HEK293 (cell line): ENCODE results near the gene TEX261.

Source experiments
- CTCF ChIA-PET: fragments of 350-600 bp; formaldehyde crosslinking; extraction: SDS; loops from one replicate; lab custom pipeline; 2021; ENCODE audit warnings: antibody characterized with exemption; lab: Yijun Ruan, JAX
- POLR2A ChIA-PET: fragments of 300-600 bp; formaldehyde crosslinking; extraction: SDS; loops from one replicate; lab custom pipeline; 2020; ENCODE audit warnings: antibody characterized with exemption, inconsistent platforms; lab: Yijun Ruan, JAX
- H3K27ac ChIP-seq: fragments of 200-500 bp; sonication (Bioruptor generic); 2 replicates; pipeline ENCODE4 v1.5.1; 2014; ENCODE audit warnings: low read depth, low read length, control low read depth, inconsistent platforms; ENCODE audit errors: extremely low read depth
- H3K36me3 ChIP-seq, 2 experiments: fragments of 200-500 bp in 1 of 2; sonication (Bioruptor generic) in 1 of 2; 1 replicate in 1 of 2; 2 replicates in 1 of 2; pipeline ENCODE4 v1.5.1; 2014 to 2017; ENCODE audit warnings: inconsistent platforms in 2 of 2, low read length in 2 of 2; ENCODE audit not compliant: control insufficient read depth in 2 of 2, insufficient read depth in 1 of 2
- H3K4me1 ChIP-seq: fragments of 200-500 bp; sonication (Bioruptor generic); 2 replicates; pipeline ENCODE4 v1.5.1; 2014; ENCODE audit warnings: mild to moderate bottlenecking, low read length, inconsistent platforms; ENCODE audit not compliant: control insufficient read depth, insufficient read depth
- H3K4me3 ChIP-seq: 2 replicates; pipeline ENCODE4 v1.5.1; 2011; ENCODE audit warnings: low read depth, mild to moderate bottlenecking, control low read depth, low read length, moderate library complexity
- H3K9me3 ChIP-seq: fragments of 200-500 bp; sonication (Bioruptor generic); 2 replicates; pipeline ENCODE4 v1.5.1; 2014; ENCODE audit warnings: low read depth, low read length, inconsistent platforms; ENCODE audit not compliant: control insufficient read depth, insufficient read depth
- BCL11A ChIP-seq: fragments of 450-650 bp; formaldehyde crosslinking; IDR thresholded peaks from 2 replicates; pipeline ENCODE4 v1.5.1; 2016; ENCODE audit warnings: low read depth, missing biosample characterization, missing genetic modification characterization
- EGR2 ChIP-seq: fragments of 450-650 bp; formaldehyde crosslinking; IDR thresholded peaks from 2 replicates; pipeline ENCODE4 v1.5.1; 2016; ENCODE audit warnings: low read depth, missing biosample characterization, missing genetic modification characterization
- GLIS1 ChIP-seq: fragments of 450-650 bp; formaldehyde crosslinking; IDR thresholded peaks from 2 replicates; pipeline ENCODE4 v1.5.1; 2016; ENCODE audit warnings: missing biosample characterization, missing genetic modification characterization
- ZBTB1 ChIP-seq: fragments of 450-650 bp; formaldehyde crosslinking; IDR thresholded peaks from 2 replicates; pipeline ENCODE4 v1.5.1; 2016; ENCODE audit warnings: missing biosample characterization, missing genetic modification characterization
- ZBTB17 ChIP-seq: fragments of 450-650 bp; formaldehyde crosslinking; IDR thresholded peaks from 2 replicates; pipeline ENCODE4 v1.5.1; 2016; ENCODE audit warnings: missing biosample characterization, missing genetic modification characterization
- ZFHX2 ChIP-seq: fragments of 450-650 bp; formaldehyde crosslinking; conservative IDR thresholded peaks from 2 replicates; pipeline ENCODE4 v1.5.1; 2016; ENCODE audit warnings: missing biosample characterization, missing genetic modification characterization
- ZIC2 ChIP-seq: fragments of 450-650 bp; formaldehyde crosslinking; IDR thresholded peaks from 2 replicates; pipeline ENCODE4 v1.5.1; 2016; ENCODE audit warnings: missing biosample characterization, missing genetic modification characterization
- ZNF10 ChIP-seq: fragments of 450-650 bp; formaldehyde crosslinking; IDR thresholded peaks from 2 replicates; pipeline ENCODE4 v1.5.1; 2017; ENCODE audit warnings: missing biosample characterization, missing genetic modification characterization
- ZNF133 ChIP-seq: fragments of 450-650 bp; formaldehyde crosslinking; IDR thresholded peaks from 2 replicates; pipeline ENCODE4 v1.5.1; 2016; ENCODE audit warnings: missing biosample characterization, missing genetic modification characterization
- ZNF140 ChIP-seq: fragments of 450-650 bp; formaldehyde crosslinking; IDR thresholded peaks from 2 replicates; pipeline ENCODE4 v1.5.1; 2016; ENCODE audit warnings: missing biosample characterization, missing genetic modification characterization
- ZNF155 ChIP-seq: fragments of 450-650 bp; formaldehyde crosslinking; IDR thresholded peaks from 2 replicates; pipeline ENCODE4 v1.5.1; 2016; ENCODE audit warnings: missing biosample characterization, missing genetic modification characterization
- ZNF2 ChIP-seq: fragments of 450-650 bp; formaldehyde crosslinking; IDR thresholded peaks from 2 replicates; pipeline ENCODE4 v1.5.1; 2016; ENCODE audit warnings: missing biosample characterization, missing genetic modification characterization
- ZNF266 ChIP-seq: fragments of 450-650 bp; formaldehyde crosslinking; IDR thresholded peaks from 2 replicates; pipeline ENCODE4 v1.5.1; 2016; ENCODE audit warnings: missing biosample characterization, missing genetic modification characterization, low read depth
- ZNF335 ChIP-seq: fragments of 450-650 bp; formaldehyde crosslinking; conservative IDR thresholded peaks from 2 replicates; pipeline ENCODE4 v1.5.1; 2016; ENCODE audit warnings: missing biosample characterization, missing genetic modification characterization
- ZNF549 ChIP-seq: fragments of 450-650 bp; IDR thresholded peaks from 2 replicates; pipeline ENCODE4 v1.5.1; 2018; ENCODE audit warnings: missing biosample characterization, missing genetic modification characterization, mild to moderate bottlenecking, inconsistent platforms, moderate library complexity
- ZNF596 ChIP-seq: fragments of 450-650 bp; IDR thresholded peaks from 2 replicates; pipeline ENCODE4 v1.5.0; 2018; ENCODE audit warnings: missing biosample characterization, mild to moderate bottlenecking, missing genetic modification characterization, moderate library complexity
- ZNF624 ChIP-seq: fragments of 450-650 bp; formaldehyde crosslinking; IDR thresholded peaks from 2 replicates; pipeline ENCODE4 v1.5.1; 2017; ENCODE audit warnings: missing biosample characterization, missing genetic modification characterization
- ZNF658 ChIP-seq: fragments of 450-650 bp; formaldehyde crosslinking; IDR thresholded peaks from 2 replicates; pipeline ENCODE4; 2016; ENCODE audit warnings: missing biosample characterization, missing genetic modification characterization
- ZNF660 ChIP-seq: fragments of 450-650 bp; IDR thresholded peaks from 2 replicates; pipeline ENCODE4 v1.5.1; 2018; ENCODE audit warnings: missing biosample characterization, mild to moderate bottlenecking, missing genetic modification characterization
- ZNF677 ChIP-seq: fragments of 450-650 bp; IDR thresholded peaks from 2 replicates; pipeline ENCODE4 v1.5.0; 2018; ENCODE audit warnings: missing biosample characterization, mild to moderate bottlenecking, missing genetic modification characterization, moderate library complexity
- ZSCAN16 ChIP-seq: fragments of 450-650 bp; formaldehyde crosslinking; IDR thresholded peaks from 2 replicates; pipeline ENCODE4 v1.5.1; 2016; ENCODE audit warnings: missing biosample characterization, missing genetic modification characterization
- TF ChIP-seq, protein P1 (sequence below): fragments of 450-650 bp; formaldehyde crosslinking; IDR thresholded peaks from 2 replicates; pipeline ENCODE4 v1.5.1; 2016; ENCODE audit warnings: missing biosample characterization, missing genetic modification characterization, low read depth
- TF ChIP-seq, protein P2 (sequence below): fragments of 450-650 bp; formaldehyde crosslinking; IDR thresholded peaks from 2 replicates; pipeline ENCODE4 v1.5.1; 2017; ENCODE audit warnings: missing biosample characterization, missing genetic modification characterization
- TF ChIP-seq, protein P3 (sequence below): fragments of 450-650 bp; formaldehyde crosslinking; IDR thresholded peaks from 2 replicates; pipeline ENCODE4 v1.5.1; 2016; ENCODE audit warnings: missing biosample characterization, missing genetic modification characterization, borderline replicate concordance

TEX261 gene

DNA sequence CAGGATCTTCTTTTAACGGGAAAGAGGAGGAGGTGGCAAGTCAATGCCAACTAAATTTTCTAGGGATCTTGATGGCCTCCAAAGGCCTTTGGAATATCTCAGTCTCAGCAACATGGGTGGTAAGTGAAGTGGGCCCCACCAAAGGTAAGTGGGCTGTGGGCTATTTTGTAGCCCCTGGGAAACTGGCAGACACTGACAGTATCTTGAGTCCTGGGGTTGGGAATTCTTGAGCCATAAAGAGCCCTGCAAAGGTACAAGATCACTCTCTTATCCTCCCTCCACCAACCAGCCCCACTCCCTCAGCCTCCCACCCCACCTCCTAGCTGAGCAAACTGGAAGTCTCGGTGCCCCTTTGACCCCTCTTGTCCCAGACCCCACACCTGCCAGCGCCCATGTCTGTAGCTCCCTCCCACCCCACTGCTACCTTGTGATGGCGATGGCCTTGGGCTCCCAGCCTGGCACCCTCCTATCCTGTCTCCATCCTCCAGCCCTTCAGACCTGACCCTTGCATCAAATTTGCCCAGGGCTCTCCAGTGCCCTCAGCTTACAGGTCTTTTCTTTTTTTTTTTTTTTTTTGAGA, 50.5 kb downstream of the TEX261 start (continued):
- TF ChIP-seq ZBTB1 (tag by site-specific recombination) = no peak
- TF ChIP-seq ZNF266 = no peak

GRCh38 chr2:70943205-70943871, 51.3 kb downstream of the TEX261 start:
- no peak for TF ChIP-seq ZNF140 (tag by site-specific recombination)
- no peak for TF ChIP-seq ZNF658 (tag by site-specific recombination)
- peak; percentile 46 for TF ChIP-seq ZFHX2
- peak; percentile 16; the same call in 1 of the 2 replicates for TF ChIP-seq ZIC2
- peak; percentile 54 for TF ChIP-seq EGR2 (tag by site-specific recombination)
- no peak for TF ChIP-seq ZNF660 (tag by site-specific recombination)
- TF ChIP-seq ZNF624 (tag by site-specific recombination) = no peak
- Histone ChIP-seq H3K4me1 (peaks cover 2% of the 10 kb centered on the region; the same call in 1 of the 2 replicates), H3K36me3 (peaks cover 0 to 10% of the 10 kb centered on the region in 2 experiments; a peak in 2 of 3 replicates), H3K9me3 (no peaks in the 10 kb centered on the region), H3K27ac (no peak overlapping the region), H3K4me3 (no peak overlapping the region)
- CTCF ChIA-PET = interaction anchor here (0.6 to 1.9 kb wide), 3 partner anchors 72 to 127 kb away, joined by 3 to 6 read pairs (median 6); no protein-coding TSS in a partner anchor
- POLR2A ChIA-PET = no interaction called here

- Histone ChIP-seq H3K27ac (no peak overlapping the region), H3K9me3 (no peaks in the 10 kb centered on the region), H3K36me3 (peaks cover 0 to 10% of the 10 kb centered on the region in 2 experiments; a peak in 2 of 3 replicates), H3K4me1 (peaks cover 2% of the 10 kb centered on the region; the same call in 1 of the 2 replicates), H3K4me3 (no peak overlapping the region)
- TF ChIP-seq ZNF2 (tag by site-specific recombination) = no peak
- TF ChIP-seq ZNF335 (tag by site-specific recombination) = no peak
- TF ChIP-seq GLIS1 (tag by site-specific recombination) = peak; percentile 54
- TF ChIP-seq ZNF596 (tag by site-specific recombination) = no peak
- no peak for TF ChIP-seq ZNF549 (tag by site-specific recombination)
- no peak for TF ChIP-seq ZBTB17 (tag by site-specific recombination)
- no peak for TF ChIP-seq BCL11A (tag by site-specific recombination)
- TF ChIP-seq, protein P1, sequence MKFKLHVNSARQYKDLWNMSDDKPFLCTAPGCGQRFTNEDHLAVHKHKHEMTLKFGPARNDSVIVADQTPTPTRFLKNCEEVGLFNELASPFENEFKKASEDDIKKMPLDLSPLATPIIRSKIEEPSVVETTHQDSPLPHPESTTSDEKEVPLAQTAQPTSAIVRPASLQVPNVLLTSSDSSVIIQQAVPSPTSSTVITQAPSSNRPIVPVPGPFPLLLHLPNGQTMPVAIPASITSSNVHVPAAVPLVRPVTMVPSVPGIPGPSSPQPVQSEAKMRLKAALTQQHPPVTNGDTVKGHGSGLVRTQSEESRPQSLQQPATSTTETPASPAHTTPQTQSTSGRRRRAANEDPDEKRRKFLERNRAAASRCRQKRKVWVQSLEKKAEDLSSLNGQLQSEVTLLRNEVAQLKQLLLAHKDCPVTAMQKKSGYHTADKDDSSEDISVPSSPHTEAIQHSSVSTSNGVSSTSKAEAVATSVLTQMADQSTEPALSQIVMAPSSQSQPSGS (tag by site-specific recombination) = no peak
- TF ChIP-seq ZIC2 = peak; percentile 87; the same call in 1 of the 2 replicates
- TF ChIP-seq ZNF155 (tag by site-specific recombination) = no peak
- no peak for TF ChIP-seq ZNF133 (tag by site-specific recombination)
- no peak for TF ChIP-seq ZNF10 (tag by site-specific recombination)
- TF ChIP-seq, protein P2, sequence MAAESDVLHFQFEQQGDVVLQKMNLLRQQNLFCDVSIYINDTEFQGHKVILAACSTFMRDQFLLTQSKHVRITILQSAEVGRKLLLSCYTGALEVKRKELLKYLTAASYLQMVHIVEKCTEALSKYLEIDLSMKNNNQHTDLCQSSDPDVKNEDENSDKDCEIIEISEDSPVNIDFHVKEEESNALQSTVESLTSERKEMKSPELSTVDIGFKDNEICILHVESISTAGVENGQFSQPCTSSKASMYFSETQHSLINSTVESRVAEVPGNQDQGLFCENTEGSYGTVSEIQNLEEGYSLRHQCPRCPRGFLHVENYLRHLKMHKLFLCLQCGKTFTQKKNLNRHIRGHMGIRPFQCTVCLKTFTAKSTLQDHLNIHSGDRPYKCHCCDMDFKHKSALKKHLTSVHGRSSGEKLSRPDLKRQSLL (tag by site-specific recombination) = no peak
- TF ChIP-seq ZSCAN16 (tag by site-specific recombination) = no peak
- TF ChIP-seq ZNF677 (tag by site-specific recombination) = no peak
- TF ChIP-seq, protein P3, sequence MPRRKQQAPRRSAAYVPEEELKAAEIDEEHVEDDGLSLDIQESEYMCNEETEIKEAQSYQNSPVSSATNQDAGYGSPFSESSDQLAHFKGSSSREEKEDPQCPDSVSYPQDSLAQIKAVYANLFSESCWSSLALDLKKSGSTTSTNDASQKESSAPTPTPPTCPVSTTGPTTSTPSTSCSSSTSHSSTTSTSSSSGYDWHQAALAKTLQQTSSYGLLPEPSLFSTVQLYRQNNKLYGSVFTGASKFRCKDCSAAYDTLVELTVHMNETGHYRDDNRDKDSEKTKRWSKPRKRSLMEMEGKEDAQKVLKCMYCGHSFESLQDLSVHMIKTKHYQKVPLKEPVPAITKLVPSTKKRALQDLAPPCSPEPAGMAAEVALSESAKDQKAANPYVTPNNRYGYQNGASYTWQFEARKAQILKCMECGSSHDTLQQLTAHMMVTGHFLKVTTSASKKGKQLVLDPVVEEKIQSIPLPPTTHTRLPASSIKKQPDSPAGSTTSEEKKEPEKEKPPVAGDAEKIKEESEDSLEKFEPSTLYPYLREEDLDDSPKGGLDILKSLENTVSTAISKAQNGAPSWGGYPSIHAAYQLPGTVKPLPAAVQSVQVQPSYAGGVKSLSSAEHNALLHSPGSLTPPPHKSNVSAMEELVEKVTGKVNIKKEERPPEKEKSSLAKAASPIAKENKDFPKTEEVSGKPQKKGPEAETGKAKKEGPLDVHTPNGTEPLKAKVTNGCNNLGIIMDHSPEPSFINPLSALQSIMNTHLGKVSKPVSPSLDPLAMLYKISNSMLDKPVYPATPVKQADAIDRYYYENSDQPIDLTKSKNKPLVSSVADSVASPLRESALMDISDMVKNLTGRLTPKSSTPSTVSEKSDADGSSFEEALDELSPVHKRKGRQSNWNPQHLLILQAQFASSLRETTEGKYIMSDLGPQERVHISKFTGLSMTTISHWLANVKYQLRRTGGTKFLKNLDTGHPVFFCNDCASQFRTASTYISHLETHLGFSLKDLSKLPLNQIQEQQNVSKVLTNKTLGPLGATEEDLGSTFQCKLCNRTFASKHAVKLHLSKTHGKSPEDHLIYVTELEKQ (tag by site-specific recombination) = no peak
- CTCF ChIA-PET = interaction anchor here (0.5 to 2.6 kb wide), 6 partner anchors 18 to 982 kb away, joined by 3 to 9 read pairs (median 3); no protein-coding TSS in a partner anchor
- POLR2A ChIA-PET = no interaction called here
Measured at GRCh38 chr2:70942396-70943204, 52.1 kb downstream of the TEX261 start.
